Upper lobe of left lung (tissue), 4 donors: ENCODE results near the gene DIP2C.

Experiments used
- CTCF ChIP-seq, 6 experiments: fragments of 450-650 bp in 4 of 6; fragments of 200-600 bp in 2 of 6; sonication (generic) in 2 of 6; IDR thresholded peaks; one replicate each; pipeline ENCODE4 v1.5.1; 2016 to 2019; ENCODE audit warnings: antibody characterized with exemption in 6 of 6
- EP300 ChIP-seq, 4 donors: sonication (generic); formaldehyde crosslinking; IDR thresholded peaks; one replicate each; pipeline ENCODE4 v1.5.1; 2017; ENCODE audit warnings: antibody characterized with exemption in 4 of 4, control low read depth in 2 of 4
- POLR2A ChIP-seq, 4 donors: fragments of 450-650 bp; IDR thresholded peaks; one replicate each; pipeline ENCODE4 v1.5.1; 2016 to 2017; ENCODE audit warnings: antibody characterized with exemption in 4 of 4, mild to moderate bottlenecking in 2 of 4
- POLR2AphosphoS5 ChIP-seq, 2 donors: sonication (generic); formaldehyde crosslinking; IDR thresholded peaks; one replicate each; pipeline ENCODE4 v1.5.1; 2017; ENCODE audit warnings: antibody characterized with exemption in 2 of 2

- no peak for TF ChIP-seq POLR2A (IDR thresholded peaks at IDR 0.05)
- TF ChIP-seq EP300 (IDR thresholded peaks at IDR 0.05) = no peak
- TF ChIP-seq CTCF (IDR thresholded peaks at IDR 0.05) = no peak
- TF ChIP-seq POLR2AphosphoS5 (IDR thresholded peaks at IDR 0.05) = no peak
Observed at GRCh38 chr10:498760-499435, 190.6 kb downstream of the DIP2C start.
